PC-9 (cell line): ENCODE data around the gene URAD. TPM values are rescaled to one million over a fixed set of nuclear protein-coding genes. Genes with fewer than 3 reads are reported as not detected.

Experiments
- BruUV-seq: library from RNA; stranded (reverse); fragments of 400-500 nt; replicated peaks from 2 replicates; lab custom pipeline; 2021; lab: Mats Ljungman, UMichigan
- CTCF ChIA-PET: fragments of 300-600 bp; sonication (Branson Sonifier 250); formaldehyde crosslinking; loops from one replicate; lab custom pipeline; 2022; ENCODE audit warnings: antibody characterized with exemption; lab: Charles Lee
- POLR2A ChIA-PET: fragments of 300-600 bp; sonication (Branson Sonifier 250); formaldehyde crosslinking; loops from one replicate; lab custom pipeline; 2022; ENCODE audit warnings: antibody characterized with exemption; ENCODE audit not compliant: unreplicated experiment; lab: Charles Lee
- DNase-seq, 2 experiments: peaks; one replicate each; pipeline versions ENCODE4 v3.0.0 to v3.0.0-alpha.2; 2015 to 2022; ENCODE audit warnings: mixed read lengths in 1 of 2
- H2AFZ ChIP-seq: fragments of 200-600 bp; sonication (generic); 2 replicates; pipeline ENCODE4 v1.8.1; 2017; ENCODE audit warnings: antibody characterized with exemption
- H3F3A ChIP-seq: fragments of 200-600 bp; sonication (generic); 2 replicates; pipeline ENCODE4 v1.8.1; 2017; ENCODE audit warnings: antibody characterized with exemption, mild to moderate bottlenecking, low read depth; ENCODE audit not compliant: insufficient read depth
- H3K27ac ChIP-seq: fragments of 200-600 bp; sonication (generic); 2 replicates; pipeline ENCODE4 v1.6.1; 2016; ENCODE audit warnings: mixed run types
- H3K27me3 ChIP-seq: fragments of 200-600 bp; sonication (generic); 2 replicates; pipeline ENCODE4 v1.6.1; 2016; ENCODE audit warnings: low read depth, mixed run types; ENCODE audit not compliant: insufficient read depth
- H3K36me3 ChIP-seq: fragments of 200-600 bp; sonication (generic); 2 replicates; pipeline ENCODE4 v1.6.1; 2016; ENCODE audit warnings: low read depth, mixed run types
- H3K4me1 ChIP-seq: fragments of 200-600 bp; sonication (generic); replicated peaks from 2 replicates; pipeline ENCODE4 v1.6.1; 2016; ENCODE audit warnings: mixed run types; ENCODE audit not compliant: insufficient read depth
- H3K4me2 ChIP-seq: fragments of 200-600 bp; sonication (generic); 2 replicates; pipeline ENCODE4 v1.6.1; 2017; ENCODE audit warnings: mixed run types
- H3K4me3 ChIP-seq: fragments of 200-600 bp; sonication (generic); 2 replicates; pipeline ENCODE4 v1.6.1; 2016; ENCODE audit warnings: mixed run types
- H3K79me2 ChIP-seq: fragments of 200-600 bp; sonication (generic); 2 replicates; pipeline ENCODE4 v1.6.1; 2017; ENCODE audit warnings: low read depth, mixed run types
- H3K9me2 ChIP-seq: fragments of 200-600 bp; sonication (generic); 2 replicates; pipeline ENCODE4 v1.8.1; 2017; ENCODE audit warnings: mild to moderate bottlenecking; ENCODE audit not compliant: insufficient read depth
- H3K9me3 ChIP-seq: fragments of 200-600 bp; sonication (generic); 2 replicates; pipeline ENCODE4 v1.8.1; 2016; ENCODE audit warnings: low read depth; ENCODE audit not compliant: insufficient read depth
- H4K20me1 ChIP-seq: fragments of 200-600 bp; sonication (generic); 2 replicates; pipeline ENCODE4 v1.8.1; 2017; ENCODE audit not compliant: insufficient read depth
- EZH2 ChIP-seq: fragments of 200-600 bp; sonication (generic); IDR thresholded peaks from 2 replicates; pipeline ENCODE4 v1.8.0; 2017; ENCODE audit warnings: antibody characterized with exemption, low read depth
- intact Hi-C: fragments of 100-400 bp; cut with micrococcal nuclease; formaldehyde crosslinking; loops from one replicate; pipeline ENCODE4 v1.10.0; 2022; ENCODE audit not compliant: unreplicated experiment
- total RNA-seq: library from RNA; stranded (reverse); gene quantifications from 2 replicates; pipeline ENCODE4 v1.2.3, GENCODE V29; 2021
- TF ChIP-seq, protein P1 (sequence below): fragments of 200-600 bp; sonication (generic); conservative IDR thresholded peaks from 2 replicates; pipeline ENCODE4 v1.6.1; 2017; ENCODE audit warnings: mixed run types, antibody characterized with exemption, mild to moderate bottlenecking, moderate library complexity

Gene URAD
- total RNA-seq, 1 experiment from 2014 or later: not detected

DNA sequence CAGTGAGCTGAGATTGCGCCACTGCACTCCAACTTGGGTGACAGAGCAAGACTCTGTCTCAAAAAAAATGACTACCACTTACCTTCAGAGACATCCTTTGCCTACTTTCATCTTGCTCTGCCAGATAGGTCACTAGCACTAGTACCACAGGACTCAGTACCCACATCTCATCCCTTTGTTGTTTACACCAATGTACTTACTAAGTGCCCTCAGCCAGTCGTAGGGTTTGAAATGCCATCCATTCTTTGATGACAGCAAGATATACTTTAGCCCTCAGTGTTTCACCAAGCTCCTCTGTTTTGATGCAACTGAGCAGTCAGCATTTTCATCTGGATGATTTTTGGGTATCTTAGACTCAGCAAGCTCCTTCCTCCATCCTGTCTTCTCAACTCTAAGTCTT lies 6.1 kb downstream of the URAD start:
- TF ChIP-seq EZH2: no peak
- TF ChIP-seq, protein P1, sequence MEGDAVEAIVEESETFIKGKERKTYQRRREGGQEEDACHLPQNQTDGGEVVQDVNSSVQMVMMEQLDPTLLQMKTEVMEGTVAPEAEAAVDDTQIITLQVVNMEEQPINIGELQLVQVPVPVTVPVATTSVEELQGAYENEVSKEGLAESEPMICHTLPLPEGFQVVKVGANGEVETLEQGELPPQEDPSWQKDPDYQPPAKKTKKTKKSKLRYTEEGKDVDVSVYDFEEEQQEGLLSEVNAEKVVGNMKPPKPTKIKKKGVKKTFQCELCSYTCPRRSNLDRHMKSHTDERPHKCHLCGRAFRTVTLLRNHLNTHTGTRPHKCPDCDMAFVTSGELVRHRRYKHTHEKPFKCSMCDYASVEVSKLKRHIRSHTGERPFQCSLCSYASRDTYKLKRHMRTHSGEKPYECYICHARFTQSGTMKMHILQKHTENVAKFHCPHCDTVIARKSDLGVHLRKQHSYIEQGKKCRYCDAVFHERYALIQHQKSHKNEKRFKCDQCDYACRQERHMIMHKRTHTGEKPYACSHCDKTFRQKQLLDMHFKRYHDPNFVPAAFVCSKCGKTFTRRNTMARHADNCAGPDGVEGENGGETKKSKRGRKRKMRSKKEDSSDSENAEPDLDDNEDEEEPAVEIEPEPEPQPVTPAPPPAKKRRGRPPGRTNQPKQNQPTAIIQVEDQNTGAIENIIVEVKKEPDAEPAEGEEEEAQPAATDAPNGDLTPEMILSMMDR: no peak
- ChIA-PET POLR2A (no interaction called here), CTCF (interaction anchor here (0.6 kb wide), 1 partner anchor 621 kb away, joined by 3 read pairs; no protein-coding TSS in a partner anchor)
- Histone ChIP-seq H3K27ac (no peak overlapping the region), H2AFZ (no peak overlapping the region), H3K4me2 (no peak overlapping the region), H4K20me1 (no peaks in the 10 kb centered on the region), H3K9me3 (no peaks in the 10 kb centered on the region), H3K4me3 (no peak overlapping the region), H3K36me3 (no peaks in the 10 kb centered on the region), H3K4me1 (no peaks in the 10 kb centered on the region), H3K9me2 (no peaks in the 10 kb centered on the region), H3K79me2 (no peaks in the 10 kb centered on the region), H3K27me3 (peaks cover 45% of the 10 kb centered on the region), H3F3A (no peaks in the 10 kb centered on the region)
- intact Hi-C loops: no loop called here
- no peak for DNase-seq
- BruUV-seq: no TSS peak

DNA sequence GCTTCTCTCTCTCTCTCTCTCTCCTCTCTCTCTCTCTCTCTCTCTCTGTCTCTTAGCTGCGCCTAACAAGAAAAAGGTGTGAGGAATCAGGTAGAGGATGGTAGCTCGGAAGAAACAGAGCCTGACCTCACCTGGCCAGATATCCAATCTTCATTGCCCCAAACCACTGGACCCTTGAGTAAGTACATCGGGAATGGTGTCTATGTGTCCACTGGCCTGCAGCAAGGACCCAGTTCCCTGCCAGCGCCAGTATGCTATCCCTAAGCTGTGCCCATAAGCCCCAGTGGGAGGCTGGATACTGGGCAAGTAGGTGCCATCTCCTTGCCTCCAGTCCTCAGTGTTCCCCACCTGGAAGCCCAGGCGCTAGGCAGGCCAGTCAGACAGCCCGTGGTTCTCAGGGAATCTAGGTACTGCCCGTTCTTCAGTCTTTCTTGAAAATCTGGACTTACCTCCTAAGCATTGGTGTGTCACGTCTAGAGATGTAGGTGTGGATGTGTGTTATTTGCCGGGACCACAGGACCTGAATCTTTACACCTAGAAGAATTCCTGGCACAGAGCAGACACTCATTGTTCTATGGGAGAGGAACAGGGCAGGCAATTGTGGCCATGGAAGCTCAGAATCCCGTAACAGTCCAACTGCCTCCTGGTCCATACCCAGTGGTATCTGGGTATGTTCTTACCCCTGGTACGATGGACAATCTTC lies 7.3 kb downstream of the URAD start:
- Histone ChIP-seq H3K4me2 (no peak overlapping the region), H3K36me3 (no peaks in the 10 kb centered on the region), H3K27ac (no peak overlapping the region), H3K9me3 (no peaks in the 10 kb centered on the region), H3K4me3 (no peak overlapping the region), H4K20me1 (no peaks in the 10 kb centered on the region), H3K79me2 (no peaks in the 10 kb centered on the region), H3F3A (no peaks in the 10 kb centered on the region), H2AFZ (no peak overlapping the region), H3K27me3 (peaks cover 40% of the 10 kb centered on the region), H3K4me1 (no peaks in the 10 kb centered on the region), H3K9me2 (no peaks in the 10 kb centered on the region)
- DNase-seq: no peak
- intact Hi-C loops: no loop called here
- ChIA-PET POLR2A (no interaction called here), CTCF (no interaction called here)
- TF ChIP-seq, protein P1: no peak
- no peak for TF ChIP-seq EZH2
- BruUV-seq: no TSS peak

DNA sequence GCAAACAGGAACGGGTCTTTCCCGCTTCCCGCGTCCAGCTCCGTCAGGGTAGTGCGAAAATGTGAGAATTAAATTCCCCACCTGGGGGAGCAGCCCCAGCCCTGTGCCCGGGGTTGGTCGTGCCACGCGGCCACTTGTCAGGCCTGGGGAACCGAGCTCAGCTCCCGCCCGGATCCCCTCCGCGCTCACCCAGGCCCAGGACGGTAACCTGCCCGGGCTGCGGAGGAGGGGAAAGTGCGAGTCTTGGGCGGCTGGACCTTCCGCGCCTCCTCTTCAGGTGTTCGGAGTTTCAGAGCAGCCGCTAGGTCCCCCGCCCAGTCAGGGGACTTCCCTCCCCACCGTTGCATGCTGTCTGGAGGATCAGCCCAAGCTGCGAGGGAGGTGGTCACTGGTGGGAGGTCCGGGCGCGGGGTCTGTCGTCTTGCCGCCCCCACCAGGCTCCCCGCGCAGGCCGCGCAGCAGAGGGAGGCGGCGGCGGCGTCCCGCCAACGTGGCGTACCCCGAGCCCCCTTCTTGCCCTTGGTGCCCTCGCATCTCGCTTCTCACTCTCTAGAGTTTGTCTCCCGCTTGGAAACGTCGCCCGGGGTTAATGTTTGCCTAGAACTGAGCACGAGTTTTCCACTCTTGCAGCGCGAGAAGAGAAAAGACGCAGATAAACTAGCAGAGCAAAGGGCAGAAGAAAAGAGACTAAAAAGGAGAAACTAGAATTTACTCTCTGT lies 8.1 kb downstream of the URAD start:
- Histone ChIP-seq H2AFZ (no peak overlapping the region), H3K27ac (no peak overlapping the region), H3K79me2 (no peaks in the 10 kb centered on the region), H3K36me3 (no peaks in the 10 kb centered on the region), H3F3A (no peaks in the 10 kb centered on the region), H3K9me2 (no peaks in the 10 kb centered on the region), H3K4me3 (no peak overlapping the region), H4K20me1 (no peaks in the 10 kb centered on the region), H3K4me2 (no peak overlapping the region), H3K27me3 (peaks cover 40% of the 10 kb centered on the region), H3K9me3 (no peaks in the 10 kb centered on the region), H3K4me1 (no peaks in the 10 kb centered on the region)
- ChIA-PET POLR2A (no interaction called here), CTCF (no interaction called here)
- DNase-seq: no peak
- BruUV-seq: no TSS peak
- no peak for TF ChIP-seq EZH2
- TF ChIP-seq, protein P1: no peak
- intact Hi-C loops: no loop called here
